Cardiac muscle cell (in vitro differentiated cells and primary cell): Measurements from ENCODE around the gene SMC6. TPM values are rescaled to one million over a fixed set of nuclear protein-coding genes. Genes with fewer than 3 reads are reported as not detected.

Experiments used
- DNase-seq, 2 donors: peaks; one replicate each; pipeline versions ENCODE4 v3.0.0 to v3.0.0-alpha.2; 2010 to 2017; ENCODE audit warnings: low read depth in 1 of 2, low spot score in 1 of 2
- H3K27ac ChIP-seq: fragments of 200-600 bp; sonication (generic); 2 replicates; pipeline ENCODE4 v1.5.1; 2016
- H3K27me3 ChIP-seq: fragments of 200-600 bp; sonication (generic); 2 replicates; pipeline ENCODE4 v1.6.0; 2016; ENCODE audit warnings: control low read depth
- H3K36me3 ChIP-seq: fragments of 200-600 bp; sonication (generic); 2 replicates; pipeline ENCODE4 v1.5.1; 2016; ENCODE audit warnings: control low read depth
- H3K4me1 ChIP-seq: fragments of 200-600 bp; sonication (generic); 2 replicates; pipeline ENCODE4 v1.8.1; 2017; ENCODE audit warnings: low read depth, mild to moderate bottlenecking, mixed run types
- H3K4me3 ChIP-seq: fragments of 200-600 bp; sonication (generic); 2 replicates; pipeline ENCODE4 v1.5.1; 2016; ENCODE audit warnings: mild to moderate bottlenecking
- H3K9me3 ChIP-seq: fragments of 200-600 bp; sonication (generic); 2 replicates; pipeline ENCODE4 v1.5.1; 2017; ENCODE audit warnings: low read depth, mild to moderate bottlenecking, control low read depth
- polyA plus RNA-seq: library from polyadenylated mRNA; unstranded; fragments of >200 nt; fragmentation: Nextera tagmentation; extraction: Ambion mirVana; gene quantifications from 2 replicates; pipeline ENCODE4 v1.2.1, GENCODE V29; 2016
- total RNA-seq: library from RNA; depleted of rRNA; stranded (reverse); fragments of >200 nt; gene quantifications from 2 replicates; pipeline ENCODE4 v1.2.3, GENCODE V29; 2016
- TF ChIP-seq, protein P1 (sequence below): IDR thresholded peaks from 2 replicates; pipeline ENCODE4 v1.5.1; 2012; ENCODE audit warnings: low read depth, mild to moderate bottlenecking, low read length

The SMC6 gene
- total and polyA plus RNA-seq, 2 experiments from 2014 or later = 13.1 to 19.2 TPM

DNA sequence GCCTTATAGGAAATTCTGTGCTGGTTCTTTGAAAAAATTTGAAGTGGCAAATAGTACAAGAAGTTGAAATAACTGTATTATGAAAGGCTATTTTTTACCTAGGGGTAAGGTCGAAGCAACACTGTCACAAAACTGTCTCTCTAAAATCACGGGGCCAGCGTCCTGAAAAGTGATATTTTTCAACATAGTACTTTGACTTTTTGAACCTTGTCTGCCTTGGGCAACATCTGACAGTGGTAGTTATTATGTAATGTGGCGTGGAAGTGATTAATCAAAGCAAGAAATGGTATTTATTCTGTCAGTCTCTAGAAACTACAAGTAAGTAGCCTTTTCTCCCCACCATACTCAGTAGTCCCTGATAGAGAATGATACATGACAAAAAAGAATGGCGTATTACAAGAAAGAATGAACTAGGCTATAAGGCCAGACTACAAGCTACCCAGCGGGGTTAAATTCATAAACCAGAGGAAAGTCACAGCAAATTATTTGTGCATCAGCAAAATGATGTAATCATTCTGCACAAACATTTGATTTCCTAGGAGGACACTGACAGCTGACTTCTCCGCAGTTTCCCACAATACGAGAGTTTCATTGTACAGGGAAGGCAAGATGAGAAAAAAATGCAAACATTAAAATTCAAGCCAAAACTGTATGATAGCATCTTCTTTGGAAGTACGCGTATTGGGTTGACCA, 10.2 kb upstream of the SMC6 start:
- H3K36me3 ChIP-seq = no peaks in the 10 kb centered on the region
- no peak for DNase-seq
- no peak overlapping the region for H3K4me3 ChIP-seq
- no peak overlapping the region for H3K27ac ChIP-seq
- no peaks in the 10 kb centered on the region for H3K27me3 ChIP-seq
- no peaks in the 10 kb centered on the region for H3K4me1 ChIP-seq
- TF ChIP-seq, protein P1, sequence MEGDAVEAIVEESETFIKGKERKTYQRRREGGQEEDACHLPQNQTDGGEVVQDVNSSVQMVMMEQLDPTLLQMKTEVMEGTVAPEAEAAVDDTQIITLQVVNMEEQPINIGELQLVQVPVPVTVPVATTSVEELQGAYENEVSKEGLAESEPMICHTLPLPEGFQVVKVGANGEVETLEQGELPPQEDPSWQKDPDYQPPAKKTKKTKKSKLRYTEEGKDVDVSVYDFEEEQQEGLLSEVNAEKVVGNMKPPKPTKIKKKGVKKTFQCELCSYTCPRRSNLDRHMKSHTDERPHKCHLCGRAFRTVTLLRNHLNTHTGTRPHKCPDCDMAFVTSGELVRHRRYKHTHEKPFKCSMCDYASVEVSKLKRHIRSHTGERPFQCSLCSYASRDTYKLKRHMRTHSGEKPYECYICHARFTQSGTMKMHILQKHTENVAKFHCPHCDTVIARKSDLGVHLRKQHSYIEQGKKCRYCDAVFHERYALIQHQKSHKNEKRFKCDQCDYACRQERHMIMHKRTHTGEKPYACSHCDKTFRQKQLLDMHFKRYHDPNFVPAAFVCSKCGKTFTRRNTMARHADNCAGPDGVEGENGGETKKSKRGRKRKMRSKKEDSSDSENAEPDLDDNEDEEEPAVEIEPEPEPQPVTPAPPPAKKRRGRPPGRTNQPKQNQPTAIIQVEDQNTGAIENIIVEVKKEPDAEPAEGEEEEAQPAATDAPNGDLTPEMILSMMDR = no peak
- no peaks in the 10 kb centered on the region for H3K9me3 ChIP-seq

GRCh38 chr2:17762451-17762850, 8.8 kb upstream of the SMC6 start:
- no peaks in the 10 kb centered on the region for H3K36me3 ChIP-seq
- H3K9me3 ChIP-seq = no peaks in the 10 kb centered on the region
- H3K27me3 ChIP-seq = no peaks in the 10 kb centered on the region
- TF ChIP-seq, protein P1 = no peak
- no peak for DNase-seq
- H3K4me3 ChIP-seq = no peak overlapping the region
- H3K27ac ChIP-seq = no peak overlapping the region
- H3K4me1 ChIP-seq = no peaks in the 10 kb centered on the region

- DNase-seq = peak in 1 of 2 donors; percentile 74
- Histone ChIP-seq H3K9me3 (no peaks in the 10 kb centered on the region), H3K36me3 (no peaks in the 10 kb centered on the region), H3K4me1 (peaks cover 9% of the 10 kb centered on the region), H3K27me3 (no peaks in the 10 kb centered on the region), H3K4me3 (no peak overlapping the region), H3K27ac (no peak overlapping the region)
- TF ChIP-seq, protein P1 = no peak
These were observed 6.2 kb upstream of the SMC6 start for GRCh38 chr2:17759805-17760204.

DNA sequence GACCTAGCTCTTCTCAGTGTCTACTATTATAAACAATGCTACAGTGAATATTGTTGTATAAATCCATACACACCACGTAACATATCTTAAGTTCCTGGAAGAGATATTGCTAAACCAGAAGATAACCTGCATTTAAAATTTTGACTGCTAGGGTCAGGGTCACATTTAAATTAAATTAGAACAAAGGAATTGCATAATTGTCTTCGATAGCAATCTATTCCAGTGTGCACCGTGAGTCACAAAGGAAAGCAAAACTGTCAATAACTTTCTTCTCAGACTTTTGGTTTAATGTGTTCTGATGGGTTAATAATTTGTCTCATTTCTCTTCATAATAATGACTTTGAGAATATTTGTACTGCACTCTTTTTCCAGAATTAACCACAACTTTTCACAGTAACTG, 4.5 kb upstream of the SMC6 start:
- Histone ChIP-seq H3K36me3 (no peaks in the 10 kb centered on the region), H3K27me3 (no peaks in the 10 kb centered on the region)

GRCh38 chr2:17757321-17757720, 3.7 kb upstream of the SMC6 start:
- no peaks in the 10 kb centered on the region for H3K9me3 ChIP-seq
- no peak overlapping the region for H3K4me3 ChIP-seq
- TF ChIP-seq, protein P1 = peak; percentile 5
- H3K36me3 ChIP-seq = no peaks in the 10 kb centered on the region
- peak in 1 of 2 donors; percentile 81 for DNase-seq
- no peaks in the 10 kb centered on the region for H3K27me3 ChIP-seq
- H3K27ac ChIP-seq = no peak overlapping the region
- peaks cover 13% of the 10 kb centered on the region for H3K4me1 ChIP-seq

More for the DNA sequence above, 4.5 kb upstream of the SMC6 start:
- no peaks in the 10 kb centered on the region for H3K9me3 ChIP-seq
- TF ChIP-seq, protein P1 = no peak
- no peak overlapping the region for H3K27ac ChIP-seq
- DNase-seq = no peak
- H3K4me3 ChIP-seq = no peak overlapping the region
- peaks cover 13% of the 10 kb centered on the region for H3K4me1 ChIP-seq
